Fibroblast of lung (primary cell): Measurements from ENCODE around the gene PBX4. TPM values are rescaled to one million over a fixed set of nuclear protein-coding genes. Genes with fewer than 3 reads are reported as not detected.

Experiments
- DNase-seq, 2 donors: peaks; one replicate each; pipeline versions ENCODE4 v3.0.0 to v3.0.0-alpha.2; 2010; ENCODE audit warnings: low read depth in 2 of 2
- H2AFZ ChIP-seq: 2 replicates; pipeline ENCODE4 v1.5.1; 2012; ENCODE audit warnings: low read length, control low read depth, inconsistent platforms
- H3K27ac ChIP-seq: 2 replicates; pipeline ENCODE4 v1.5.1; 2011; ENCODE audit warnings: low read length, control low read depth; ENCODE audit not compliant: insufficient read depth
- H3K27me3 ChIP-seq: 2 replicates; pipeline ENCODE4 v1.5.1; 2011; ENCODE audit warnings: mild to moderate bottlenecking, low read length; ENCODE audit not compliant: control insufficient read depth, insufficient read depth
- H3K36me3 ChIP-seq: 2 replicates; pipeline ENCODE4 v1.5.1; 2011; ENCODE audit warnings: low read length; ENCODE audit not compliant: control insufficient read depth, insufficient read depth
- H3K4me1 ChIP-seq: 2 replicates; pipeline ENCODE4 v1.5.1; 2011; ENCODE audit warnings: low read length; ENCODE audit not compliant: control insufficient read depth, insufficient read depth; ENCODE audit errors: extremely low read depth
- H3K4me2 ChIP-seq: 2 replicates; pipeline ENCODE4 v1.5.1; 2011; ENCODE audit warnings: low read length, control low read depth; ENCODE audit not compliant: insufficient read depth; ENCODE audit errors: extremely low read depth
- H3K4me3 ChIP-seq, 4 experiments: fragments of 200-600 bp in 1 of 4; sonication (generic) in 1 of 4; replicated peaks in 1 of 4; 2 replicates each; pipeline ENCODE4 v1.5.1; 2011 to 2016; ENCODE audit warnings: low read length in 4 of 4, low read depth in 3 of 4, mild to moderate bottlenecking in 3 of 4, control low read depth in 2 of 4, inconsistent platforms in 1 of 4, mixed read lengths in 1 of 4; ENCODE audit not compliant: insufficient read depth in 1 of 4; ENCODE audit errors: control extremely low read depth in 1 of 4
- H3K79me2 ChIP-seq: 2 replicates; pipeline ENCODE4 v1.5.1; 2012; ENCODE audit warnings: mild to moderate bottlenecking, low read length, inconsistent platforms; ENCODE audit not compliant: control insufficient read depth, insufficient read depth
- H3K9ac ChIP-seq: 2 replicates; pipeline ENCODE4 v1.5.1; 2011; ENCODE audit warnings: mild to moderate bottlenecking, low read length, control low read depth; ENCODE audit not compliant: insufficient read depth
- H3K9me3 ChIP-seq: 2 replicates; pipeline ENCODE4 v1.5.1; 2012; ENCODE audit warnings: low read depth, low read length; ENCODE audit not compliant: control insufficient read depth, insufficient read depth
- H4K20me1 ChIP-seq: 2 replicates; pipeline ENCODE4 v1.5.1; 2011; ENCODE audit warnings: low read length; ENCODE audit not compliant: control insufficient read depth, insufficient read depth; ENCODE audit errors: extremely low read depth
- EZH2 ChIP-seq: IDR thresholded peaks from 2 replicates; pipeline ENCODE4 v1.5.1; 2012; ENCODE audit warnings: low read length, control low read depth, mild to moderate bottlenecking; ENCODE audit errors: missing control alignments
- polyA plus RNA-seq, 2 donors: library from polyadenylated mRNA; depleted of rRNA in 1 of 2; stranded (reverse) in 1 of 2; unstranded in 1 of 2; fragments of >200 nt; gene quantifications; 2 replicates each; pipeline ENCODE4 v1.2.1, GENCODE V29; 2011 to 2012; ENCODE audit warnings: missing spikeins in 1 of 2
- total RNA-seq: library from RNA; depleted of rRNA; stranded (reverse); fragments of >200 nt; gene quantifications from 2 replicates; pipeline ENCODE4 v1.2.1, GENCODE V29; 2014
- TF ChIP-seq, protein P1 (sequence below), 2 donors: IDR thresholded peaks in 1 of 2; conservative IDR thresholded peaks in 1 of 2; 1 replicate in 1 of 2; 2 replicates in 1 of 2; pipeline ENCODE4 v1.5.1; 2011 to 2012; ENCODE audit warnings: low read length in 2 of 2, control low read depth in 1 of 2, inconsistent platforms in 1 of 2, low read depth in 1 of 2, mild to moderate bottlenecking in 1 of 2

PBX4 gene
- total and polyA plus RNA-seq, 2 donors (not counting 1 experiment from before 2014, with no cell fraction given) = 0.39 to 1.7 TPM

DNA sequence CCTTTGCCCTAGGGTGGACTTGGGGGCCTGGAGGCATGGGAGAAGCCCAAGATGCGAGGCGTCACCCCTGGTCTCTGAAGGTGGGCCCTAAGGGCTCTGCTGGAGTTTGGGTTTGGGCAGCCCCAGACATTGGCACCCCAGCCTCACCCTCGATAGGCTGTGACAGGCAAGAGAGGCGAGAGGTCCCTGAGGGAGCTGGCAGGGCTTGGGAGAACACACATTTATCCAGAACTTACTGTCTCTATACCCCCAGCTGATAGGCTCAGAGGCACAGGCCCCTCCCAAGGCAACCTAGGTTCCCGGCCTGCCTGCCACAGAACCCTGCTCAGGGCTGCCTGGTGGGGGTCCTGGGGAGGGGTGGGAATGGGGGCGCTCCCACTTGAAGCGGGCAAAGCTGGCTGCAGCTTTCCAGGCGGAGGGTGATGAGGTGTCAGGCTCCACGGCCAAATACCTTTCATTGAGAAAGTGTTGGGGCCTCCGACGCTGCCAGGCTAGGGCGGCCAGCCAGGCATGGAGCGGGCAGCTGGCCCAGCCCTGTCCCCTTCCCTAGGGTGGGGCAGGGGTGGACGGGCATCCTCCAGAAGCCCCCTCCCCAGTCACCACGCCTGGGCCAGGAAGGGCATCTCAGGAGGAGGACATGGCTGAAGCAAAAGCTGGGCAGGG, 70.7 kb downstream of the PBX4 start:
- Histone ChIP-seq H3K27ac (no peak overlapping the region), H3K27me3 (peaks cover 7% of the 10 kb centered on the region), H3K4me3 (no peak overlapping the region), H3K4me2 (no peak overlapping the region), H3K9ac (no peak overlapping the region), H3K9me3 (no peaks in the 10 kb centered on the region), H2AFZ (no peak overlapping the region), H4K20me1 (no peaks in the 10 kb centered on the region), H3K36me3 (no peaks in the 10 kb centered on the region), H3K79me2 (no peaks in the 10 kb centered on the region), H3K4me1 (no peaks in the 10 kb centered on the region)
- no peak for TF ChIP-seq EZH2
- TF ChIP-seq, protein P1, sequence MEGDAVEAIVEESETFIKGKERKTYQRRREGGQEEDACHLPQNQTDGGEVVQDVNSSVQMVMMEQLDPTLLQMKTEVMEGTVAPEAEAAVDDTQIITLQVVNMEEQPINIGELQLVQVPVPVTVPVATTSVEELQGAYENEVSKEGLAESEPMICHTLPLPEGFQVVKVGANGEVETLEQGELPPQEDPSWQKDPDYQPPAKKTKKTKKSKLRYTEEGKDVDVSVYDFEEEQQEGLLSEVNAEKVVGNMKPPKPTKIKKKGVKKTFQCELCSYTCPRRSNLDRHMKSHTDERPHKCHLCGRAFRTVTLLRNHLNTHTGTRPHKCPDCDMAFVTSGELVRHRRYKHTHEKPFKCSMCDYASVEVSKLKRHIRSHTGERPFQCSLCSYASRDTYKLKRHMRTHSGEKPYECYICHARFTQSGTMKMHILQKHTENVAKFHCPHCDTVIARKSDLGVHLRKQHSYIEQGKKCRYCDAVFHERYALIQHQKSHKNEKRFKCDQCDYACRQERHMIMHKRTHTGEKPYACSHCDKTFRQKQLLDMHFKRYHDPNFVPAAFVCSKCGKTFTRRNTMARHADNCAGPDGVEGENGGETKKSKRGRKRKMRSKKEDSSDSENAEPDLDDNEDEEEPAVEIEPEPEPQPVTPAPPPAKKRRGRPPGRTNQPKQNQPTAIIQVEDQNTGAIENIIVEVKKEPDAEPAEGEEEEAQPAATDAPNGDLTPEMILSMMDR (conservative IDR thresholded peaks at IDR 0.05 in 1 of 2, IDR thresholded peaks at IDR 0.05 in 1 of 2; ENCODE audit: low read depth in 1 of 2, low read length in 2 of 2) = no peak
- DNase-seq = no peak

DNA sequence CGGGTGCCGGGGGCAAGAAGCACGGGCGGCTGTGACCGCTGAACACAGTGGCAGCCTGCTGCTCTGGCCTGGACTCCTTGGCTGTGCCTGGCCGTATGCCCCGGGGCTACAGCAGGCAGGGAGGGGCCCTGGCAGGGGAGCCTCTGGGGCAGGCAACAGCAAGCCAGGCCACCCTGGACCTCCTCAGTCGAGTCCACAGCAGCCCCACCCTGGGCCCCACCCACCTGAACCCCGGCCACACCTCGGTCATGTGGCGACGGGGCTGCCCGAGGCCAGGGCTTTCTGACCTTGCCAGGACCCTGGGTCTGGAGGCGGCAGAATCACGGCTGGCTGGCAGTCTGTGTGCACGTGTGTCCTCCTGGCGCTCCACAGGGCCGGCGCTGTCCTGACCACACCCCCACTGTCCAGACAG, 71.7 kb downstream of the PBX4 start:
- no peaks in the 10 kb centered on the region for H3K4me1 ChIP-seq
- peaks cover 7% of the 10 kb centered on the region for H3K27me3 ChIP-seq
- no peak overlapping the region for H3K27ac ChIP-seq
- no peaks in the 10 kb centered on the region for H3K9me3 ChIP-seq
- H4K20me1 ChIP-seq = no peaks in the 10 kb centered on the region
- TF ChIP-seq EZH2 = no peak
- TF ChIP-seq, protein P1 (conservative IDR thresholded peaks at IDR 0.05 in 1 of 2, IDR thresholded peaks at IDR 0.05 in 1 of 2; ENCODE audit: low read depth in 1 of 2, low read length in 2 of 2) = no peak
- H3K36me3 ChIP-seq = no peaks in the 10 kb centered on the region
- no peaks in the 10 kb centered on the region for H3K79me2 ChIP-seq
- no peak overlapping the region for H3K4me2 ChIP-seq
- no peak overlapping the region for H2AFZ ChIP-seq
- no peak overlapping the region for H3K4me3 ChIP-seq
- no peak overlapping the region for H3K9ac ChIP-seq
- no peak for DNase-seq

DNA sequence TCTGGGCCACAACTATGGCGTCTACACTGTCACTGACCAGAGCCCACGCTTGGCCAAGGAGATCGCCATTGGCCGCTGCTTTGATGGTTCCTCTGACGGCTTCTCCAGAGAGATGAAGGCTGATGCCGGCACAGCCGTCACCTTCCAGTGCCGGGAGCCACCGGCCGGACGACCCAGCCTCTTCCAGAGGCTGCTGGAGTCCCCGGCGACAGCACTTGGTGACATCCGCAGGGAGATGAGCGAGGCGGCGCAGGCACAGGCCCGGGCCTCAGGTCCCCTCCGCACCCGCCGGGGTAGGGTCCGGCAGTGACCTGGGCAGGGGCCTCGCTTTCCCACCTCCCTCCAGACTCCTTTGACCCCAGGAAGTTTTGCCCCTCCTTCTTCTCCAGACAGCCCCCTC, 72.8 kb downstream of the PBX4 start:
- Histone ChIP-seq H3K27me3 (peaks cover 7% of the 10 kb centered on the region), H2AFZ (no peak overlapping the region), H4K20me1 (no peaks in the 10 kb centered on the region), H3K4me3 (no peak overlapping the region), H3K79me2 (no peaks in the 10 kb centered on the region), H3K4me2 (no peak overlapping the region), H3K27ac (no peak overlapping the region), H3K9ac (no peak overlapping the region), H3K4me1 (no peaks in the 10 kb centered on the region), H3K9me3 (no peaks in the 10 kb centered on the region), H3K36me3 (no peaks in the 10 kb centered on the region)
- DNase-seq = no peak
- TF ChIP-seq, protein P1 (conservative IDR thresholded peaks at IDR 0.05 in 1 of 2, IDR thresholded peaks at IDR 0.05 in 1 of 2; ENCODE audit: low read depth in 1 of 2, low read length in 2 of 2) = no peak
- TF ChIP-seq EZH2 = no peak
